Superior temporal gyrus (tissue), 1 donor: ENCODE data around the gene ZBTB12.
"Not testable (repeated sequence)": the region's sequence is repeated elsewhere in the genome, so short reads cannot be mapped to it uniquely, and the experiment has no call there.

Experiments used
- DNase-seq: peaks from one replicate; pipeline ENCODE4 v3.0.0-alpha.2; 2016; ENCODE audit errors: extremely low spot score

ZBTB12 gene

GRCh38 chr6:31874836-31875572 lies 26.9 kb downstream of the ZBTB12 start:
- DNase-seq, result no peak

GRCh38 chr6:31874084-31874670 lies 27.7 kb downstream of the ZBTB12 start:
- no peak for DNase-seq

- no peak for DNase-seq
Measured at GRCh38 chr6:31871046-31871659, 30.7 kb downstream of the ZBTB12 start.

- DNase-seq, result no peak
Measured at GRCh38 chr6:31870385-31870921, 31.4 kb downstream of the ZBTB12 start.

GRCh38 chr6:31869343-31869742 lies 32.5 kb downstream of the ZBTB12 start:
- DNase-seq, result no peak

- not testable (repeated sequence) for DNase-seq
Measured at GRCh38 chr6:31868658-31868971, 33.3 kb downstream of the ZBTB12 start.

- no peak for DNase-seq
Measured at GRCh38 chr6:31865205-31866118, 36.4 kb downstream of the ZBTB12 start.

GRCh38 chr6:31864818-31865204 lies 37.1 kb downstream of the ZBTB12 start:
- DNase-seq, result no peak

- DNase-seq, result not testable (repeated sequence)
Measured at GRCh38 chr6:31864123-31864562, 37.7 kb downstream of the ZBTB12 start.

- DNase-seq, result peak; percentile 100
Measured at GRCh38 chr6:31862344-31863235, 39.3 kb downstream of the ZBTB12 start, which contains the start of gene NEU1. Gene NEU1, minus strand, starts transcription at chr6:31862821. Its CDS starts 45 bp downstream, at chr6:31862776.

GRCh38 chr6:31861919-31862343 lies 40.0 kb downstream of the ZBTB12 start:
- DNase-seq, result no peak

- DNase-seq, result no peak
Measured at GRCh38 chr6:31861150-31861549, 40.7 kb downstream of the ZBTB12 start.

GRCh38 chr6:31860349-31860748 lies 41.5 kb downstream of the ZBTB12 start:
- DNase-seq, result no peak

GRCh38 chr6:31859923-31860322 lies 42.0 kb downstream of the ZBTB12 start:
- no peak for DNase-seq

GRCh38 chr6:31858707-31859106 lies 43.2 kb downstream of the ZBTB12 start:
- DNase-seq, result no peak

- not testable (repeated sequence) for DNase-seq
Measured at GRCh38 chr6:31857774-31858173, 44.1 kb downstream of the ZBTB12 start.

- not testable (repeated sequence) for DNase-seq
Measured at GRCh38 chr6:31851980-31852718, 49.7 kb downstream of the ZBTB12 start.

- no peak for DNase-seq
Measured at GRCh38 chr6:31851485-31851832, 50.4 kb downstream of the ZBTB12 start.

GRCh38 chr6:31850765-31851484 lies 51.0 kb downstream of the ZBTB12 start:
- no peak for DNase-seq
